ENCODE results near the gene VAMP1.

DNA sequence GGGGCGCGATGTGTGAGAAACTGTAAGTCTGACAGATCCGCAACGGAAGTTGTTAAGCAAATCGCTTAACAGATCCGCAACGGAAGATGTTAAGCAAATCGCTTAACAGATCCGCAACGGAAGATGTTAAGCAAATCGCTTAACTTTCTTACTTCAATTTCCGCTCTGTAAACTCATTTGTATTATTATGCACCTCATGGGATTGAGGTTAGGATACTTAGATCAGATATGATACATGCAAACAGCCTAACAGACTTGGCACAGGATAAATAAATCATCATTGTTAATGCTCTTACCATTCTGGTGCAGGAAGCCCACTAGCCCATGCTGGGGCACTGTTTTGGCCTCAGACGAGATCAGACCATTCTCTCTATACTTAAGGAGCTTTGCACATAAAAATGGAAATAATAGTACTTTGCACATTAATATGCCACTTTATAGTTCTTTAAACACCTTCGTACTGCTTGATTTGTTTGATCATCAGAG lies 23.8 kb upstream of the VAMP1 start:
- TF ChIP-seq CTCF (conservative IDR thresholded peaks at IDR 0.05 in 1 of 2, IDR thresholded peaks at IDR 0.05 in 1 of 2; ENCODE audit: extremely low read depth in 1 of 2, insufficient read depth in 1 of 2, low read depth in 1 of 2, low read length in 2 of 2) (peak in 1 of 2 donors; percentile 14), EZH2 (IDR thresholded peaks at IDR 0.05; ENCODE audit: borderline replicate concordance, low read length) (no peak)

Measured in mammary epithelial cell (primary cell).